Neuronal stem cell (in vitro differentiated cells): ENCODE data around the gene ASPM.

ENCODE experiments used
- DNase-seq: peaks from one replicate; pipeline ENCODE4 v3.0.0-alpha.2; 2013; ENCODE audit warnings: low spot score
- H2AFZ ChIP-seq: one replicate; pipeline ENCODE4 v1.6.1; 2013; ENCODE audit warnings: mild to moderate bottlenecking, low read length, inconsistent platforms
- H2AK5ac ChIP-seq: 2 replicates; pipeline ENCODE4 v1.6.1; 2013; ENCODE audit warnings: low read depth, mild to moderate bottlenecking, inconsistent platforms, low read length, moderate library complexity, mixed read lengths
- H2BK120ac ChIP-seq: 2 replicates; pipeline ENCODE4 v1.6.1; 2013; ENCODE audit warnings: low read depth, mild to moderate bottlenecking, inconsistent platforms, low read length, moderate library complexity, mixed read lengths
- H2BK12ac ChIP-seq: one replicate; pipeline ENCODE4 v1.6.1; 2013; ENCODE audit warnings: low read length, inconsistent platforms
- H2BK15ac ChIP-seq: 2 replicates; pipeline ENCODE4 v1.6.1; 2013; ENCODE audit warnings: mild to moderate bottlenecking, low read length, inconsistent platforms, mixed read lengths
- H2BK5ac ChIP-seq: one replicate; pipeline ENCODE4 v1.6.1; 2013; ENCODE audit warnings: inconsistent platforms, mild to moderate bottlenecking, low read length, moderate library complexity
- H3K14ac ChIP-seq: one replicate; pipeline ENCODE4 v1.6.1; 2013; ENCODE audit warnings: low read length, inconsistent platforms
- H3K18ac ChIP-seq: 2 replicates; pipeline ENCODE4 v1.6.1; 2013; ENCODE audit warnings: low read length, inconsistent platforms
- H3K23ac ChIP-seq: 2 replicates; pipeline ENCODE4 v1.6.1; 2013; ENCODE audit warnings: low read depth, mild to moderate bottlenecking, mixed read lengths, low read length, inconsistent platforms; ENCODE audit not compliant: poor library complexity
- H3K27ac ChIP-seq: replicated peaks from 3 replicates; pipeline ENCODE4 v1.5.1; 2013; ENCODE audit warnings: low read length, inconsistent platforms
- H3K27me3 ChIP-seq, 3 experiments: 2 replicates each; pipeline ENCODE4 v1.6.1; 2013; ENCODE audit warnings: low read length in 3 of 3, mild to moderate bottlenecking in 2 of 3, inconsistent platforms in 1 of 3, low read depth in 1 of 3, mixed read lengths in 1 of 3, moderate library complexity in 1 of 3; ENCODE audit not compliant: control insufficient read depth in 3 of 3, insufficient read depth in 3 of 3
- H3K36me3 ChIP-seq, 2 donors: replicated peaks in 1 of 2; 2 replicates each; pipeline ENCODE4 v1.6.1; 2013; ENCODE audit warnings: low read length in 2 of 2; ENCODE audit not compliant: control insufficient read depth in 2 of 2, insufficient read depth in 2 of 2
- H3K4ac ChIP-seq: 2 replicates; pipeline ENCODE4 v1.6.1; 2013; ENCODE audit warnings: inconsistent platforms, mild to moderate bottlenecking, low read length, moderate library complexity
- H3K4me1 ChIP-seq, 2 donors: 1 replicate in 1 of 2; 2 replicates in 1 of 2; pipeline ENCODE4 v1.6.1; 2013; ENCODE audit warnings: low read length in 2 of 2, low read depth in 1 of 2; ENCODE audit not compliant: control insufficient read depth in 2 of 2, insufficient read depth in 1 of 2
- H3K4me2 ChIP-seq: one replicate; pipeline ENCODE4 v1.6.1; 2013; ENCODE audit warnings: mild to moderate bottlenecking, low read length, inconsistent platforms; ENCODE audit not compliant: insufficient read depth, poor library complexity, severe bottlenecking
- H3K4me3 ChIP-seq, 2 donors: 2 replicates each; pipeline ENCODE4 v1.5.1; 2013; ENCODE audit warnings: low read length in 2 of 2, mild to moderate bottlenecking in 2 of 2, inconsistent platforms in 1 of 2, moderate library complexity in 1 of 2
- H3K79me1 ChIP-seq: one replicate; pipeline ENCODE4 v1.6.1; 2013; ENCODE audit warnings: low read depth, mild to moderate bottlenecking, inconsistent platforms, low read length, moderate library complexity
- H3K9ac ChIP-seq: one replicate; pipeline ENCODE4 v1.6.1; 2013; ENCODE audit warnings: mild to moderate bottlenecking, low read depth, low read length, inconsistent platforms; ENCODE audit not compliant: poor library complexity
- H3K9me3 ChIP-seq, 2 donors: replicated peaks in 1 of 2; 2 replicates each; pipeline versions ENCODE3 to v1.6.1; 2013; ENCODE audit warnings: low read length in 2 of 2, mild to moderate bottlenecking in 2 of 2, inconsistent platforms in 1 of 2, low read depth in 1 of 2, mixed read lengths in 1 of 2, moderate library complexity in 1 of 2; ENCODE audit not compliant: control insufficient read depth in 2 of 2, insufficient read depth in 1 of 2
- H4K8ac ChIP-seq: one replicate; pipeline ENCODE4 v1.6.1; 2013; ENCODE audit warnings: low read depth, mild to moderate bottlenecking, inconsistent platforms, low read length, moderate library complexity
- H4K91ac ChIP-seq: one replicate; pipeline ENCODE4 v1.6.1; 2013; ENCODE audit warnings: low read length, low read depth, mild to moderate bottlenecking, inconsistent platforms; ENCODE audit not compliant: poor library complexity
- whole genome bisulfite sequencing, 2 donors: extraction: QIAGEN DNeasy Blood & Tissue Kit; methylation state at CpG; one replicate each; pipeline ENCODE4 v1.1.7; 2013; ENCODE audit warnings: missing lambda C conversion rate in 2 of 2, mixed read lengths in 1 of 2; ENCODE audit not compliant: insufficient read length in 2 of 2, insufficient replicate concordance in 1 of 2; ENCODE audit errors: extremely low coverage in 2 of 2; 5-methylcytosine and 5-hydroxymethylcytosine counted together

Gene ASPM

DNA sequence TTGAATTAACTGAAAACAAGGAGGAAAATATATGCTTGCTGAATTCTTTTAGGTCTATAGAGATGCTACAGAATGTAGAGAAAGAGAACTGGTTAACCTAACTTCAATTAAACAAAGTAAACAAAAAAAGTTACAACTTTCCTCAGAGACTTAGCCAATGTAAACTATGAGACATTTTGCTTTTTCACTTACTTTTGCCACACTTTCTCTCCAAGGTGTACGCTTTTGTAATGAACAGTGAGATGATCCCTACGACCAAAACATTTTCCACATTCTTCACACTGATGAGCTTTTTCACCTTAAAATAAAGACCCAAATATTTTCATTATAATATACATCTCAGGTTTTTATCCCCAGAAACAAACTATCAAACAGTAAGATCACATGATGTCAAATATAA is 28.3 kb upstream of the ASPM start:
- no peak overlapping the region for H3K4me2 ChIP-seq
- peaks cover 3 to 96% of the 10 kb centered on the region in 2 donors for H3K36me3 ChIP-seq

DNA sequence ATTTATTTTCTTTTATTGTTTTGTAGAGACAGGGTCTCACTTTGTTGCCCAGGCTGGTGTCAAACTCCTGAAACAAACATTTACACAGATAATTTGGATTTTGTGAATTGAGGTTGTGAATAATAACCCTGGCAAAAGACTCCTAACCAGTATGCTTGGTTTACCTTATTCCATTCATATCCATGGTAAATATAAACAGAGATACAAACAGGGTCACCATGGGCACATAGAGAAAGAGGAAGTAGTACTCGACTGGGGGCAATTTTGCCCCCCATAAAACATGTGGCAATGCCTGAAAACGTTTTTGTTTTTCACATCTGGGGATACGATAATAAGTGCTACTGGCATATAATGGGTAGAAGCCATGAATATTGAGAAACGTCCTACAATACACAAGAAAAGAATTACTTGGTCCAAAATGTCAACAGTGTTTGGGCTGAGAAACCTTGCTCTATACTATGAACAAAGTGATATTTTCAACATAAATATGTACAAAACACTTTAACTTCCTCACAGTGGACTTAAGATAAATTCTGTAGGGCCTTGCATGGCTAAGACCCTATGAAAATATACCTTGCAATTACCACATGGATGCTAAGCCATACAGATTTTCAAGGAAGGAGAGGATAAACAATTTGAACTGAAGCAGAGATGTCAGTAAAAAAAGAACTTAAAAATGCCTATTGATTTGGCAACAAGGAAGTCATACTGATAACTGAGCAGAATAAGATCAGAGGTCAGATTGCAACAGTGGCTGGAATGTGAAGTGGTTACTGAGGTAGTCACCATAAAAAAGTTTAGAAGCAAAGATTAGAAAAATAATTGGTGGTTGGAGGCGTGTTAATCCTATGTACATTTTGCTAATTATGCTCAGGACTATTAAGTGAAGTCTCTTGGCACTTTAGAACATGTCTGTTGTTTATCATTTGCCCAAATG is 27.4 kb upstream of the ASPM start:
- no peak overlapping the region for H2BK5ac ChIP-seq
- no peak overlapping the region for H2BK12ac ChIP-seq
- H2BK120ac ChIP-seq, result no peak overlapping the region
- no peaks in the 10 kb centered on the region for H3K4me1 ChIP-seq
- peaks cover 3 to 92% of the 10 kb centered on the region in 2 donors for H3K36me3 ChIP-seq
- no peak overlapping the region for H3K14ac ChIP-seq
- no peak overlapping the region for H3K4me3 ChIP-seq
- no peak overlapping the region for H2AK5ac ChIP-seq
- H3K27me3 ChIP-seq, result no peaks in the 10 kb centered on the region
- H2AFZ ChIP-seq, result no peak overlapping the region
- H3K9ac ChIP-seq, result no peak overlapping the region
- H3K4me2 ChIP-seq, result no peak overlapping the region
- H3K27ac ChIP-seq, result no peak overlapping the region
- no peak overlapping the region for H3K4ac ChIP-seq
- WGBS, 2 donors, result no CpG with 5 or more reads among the region's 5 CpGs
- no peaks in the 10 kb centered on the region for H3K79me1 ChIP-seq
- H4K8ac ChIP-seq, result no peak overlapping the region
- H2BK15ac ChIP-seq, result no peak overlapping the region
- no peak overlapping the region for H4K91ac ChIP-seq
- DNase-seq, result no peak
- H3K9me3 ChIP-seq, result no peaks in the 10 kb centered on the region
- H3K18ac ChIP-seq, result no peak overlapping the region
- H3K23ac ChIP-seq, result no peak overlapping the region

More for the DNA sequence above, 28.3 kb upstream of the ASPM start:
- no peaks in the 10 kb centered on the region for H3K4me1 ChIP-seq
- no peak overlapping the region for H3K27ac ChIP-seq
- no peaks in the 10 kb centered on the region for H3K9me3 ChIP-seq
- H3K4ac ChIP-seq, result no peak overlapping the region
- no peaks in the 10 kb centered on the region for H3K27me3 ChIP-seq
- no peak overlapping the region for H3K23ac ChIP-seq
- no peak overlapping the region for H2BK15ac ChIP-seq
- no peak for DNase-seq
- H3K4me3 ChIP-seq, result no peak overlapping the region
- no CpG with 5 or more reads among the region's 2 CpGs for WGBS, 2 donors
- H3K9ac ChIP-seq, result no peak overlapping the region
- no peak overlapping the region for H3K14ac ChIP-seq
- H4K8ac ChIP-seq, result no peak overlapping the region
- H3K18ac ChIP-seq, result no peak overlapping the region
- no peaks in the 10 kb centered on the region for H3K79me1 ChIP-seq
- no peak overlapping the region for H2AK5ac ChIP-seq
- no peak overlapping the region for H2AFZ ChIP-seq
- H2BK12ac ChIP-seq, result no peak overlapping the region
- H4K91ac ChIP-seq, result no peak overlapping the region
- no peak overlapping the region for H2BK5ac ChIP-seq
- no peak overlapping the region for H2BK120ac ChIP-seq

GRCh38 chr1:197171531-197171930 is 25.1 kb upstream of the ASPM start:
- Histone ChIP-seq H3K9me3 (no peaks in the 10 kb centered on the region), H3K18ac (no peak overlapping the region), H3K14ac (no peak overlapping the region), H4K91ac (no peak overlapping the region), H2BK12ac (no peak overlapping the region), H3K79me1 (no peaks in the 10 kb centered on the region), H3K9ac (no peak overlapping the region), H2AFZ (no peak overlapping the region), H3K27ac (no peak overlapping the region), H2BK5ac (no peak overlapping the region), H3K36me3 (peaks cover 0 to 88% of the 10 kb centered on the region in 2 donors), H3K23ac (no peak overlapping the region), H3K4me1 (no peaks in the 10 kb centered on the region), H3K4me3 (no peak overlapping the region), H2BK120ac (no peak overlapping the region), H3K27me3 (no peaks in the 10 kb centered on the region), H3K4me2 (no peak overlapping the region), H2BK15ac (no peak overlapping the region), H2AK5ac (no peak overlapping the region), H3K4ac (no peak overlapping the region), H4K8ac (no peak overlapping the region)
- no peak for DNase-seq
- no CpG with 5 or more reads among the region's 2 CpGs for WGBS, 2 donors

DNA sequence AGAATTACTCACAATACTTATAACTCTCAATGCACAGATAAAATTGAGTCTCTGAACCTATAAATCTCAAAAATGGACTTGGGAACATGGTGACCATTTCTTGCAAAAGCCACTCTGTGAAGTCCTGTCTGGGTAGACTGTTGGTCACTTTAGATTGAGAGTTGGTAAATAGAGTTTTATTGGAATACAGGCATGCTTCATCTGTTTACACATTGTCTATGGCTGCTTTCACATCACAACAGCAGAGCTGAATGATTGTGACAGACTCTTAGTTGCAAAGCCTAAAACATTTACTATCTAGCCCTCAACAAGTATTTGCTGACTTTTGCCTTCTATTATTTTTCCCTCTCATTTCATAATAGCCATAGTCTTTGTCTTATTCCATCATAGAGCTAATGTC is 24.1 kb upstream of the ASPM start:
- Histone ChIP-seq H3K18ac (no peak overlapping the region), H4K8ac (no peak overlapping the region), H3K36me3 (peaks cover 0 to 81% of the 10 kb centered on the region in 2 donors), H2AFZ (no peak overlapping the region), H3K23ac (no peak overlapping the region), H2BK120ac (no peak overlapping the region), H3K27ac (no peak overlapping the region), H3K79me1 (no peaks in the 10 kb centered on the region), H3K14ac (no peak overlapping the region), H2AK5ac (no peak overlapping the region), H3K4me1 (no peaks in the 10 kb centered on the region), H2BK12ac (no peak overlapping the region), H3K4ac (no peak overlapping the region), H3K4me3 (no peak overlapping the region), H4K91ac (no peak overlapping the region), H2BK15ac (no peak overlapping the region), H3K9ac (no peak overlapping the region), H3K27me3 (no peaks in the 10 kb centered on the region), H3K4me2 (no peak overlapping the region), H3K9me3 (no peaks in the 10 kb centered on the region), H2BK5ac (no peak overlapping the region)
- DNase-seq, result no peak
